ENCODE measurements around the gene TRABD2B.

TRABD2B gene

GRCh38 chr1:47777322-47777721 lies 219.9 kb downstream of the TRABD2B start:
- no peak overlapping the region for H3K27ac ChIP-seq
- no peak for TF ChIP-seq CTCF (conservative IDR thresholded peaks at IDR 0.05)

DNA sequence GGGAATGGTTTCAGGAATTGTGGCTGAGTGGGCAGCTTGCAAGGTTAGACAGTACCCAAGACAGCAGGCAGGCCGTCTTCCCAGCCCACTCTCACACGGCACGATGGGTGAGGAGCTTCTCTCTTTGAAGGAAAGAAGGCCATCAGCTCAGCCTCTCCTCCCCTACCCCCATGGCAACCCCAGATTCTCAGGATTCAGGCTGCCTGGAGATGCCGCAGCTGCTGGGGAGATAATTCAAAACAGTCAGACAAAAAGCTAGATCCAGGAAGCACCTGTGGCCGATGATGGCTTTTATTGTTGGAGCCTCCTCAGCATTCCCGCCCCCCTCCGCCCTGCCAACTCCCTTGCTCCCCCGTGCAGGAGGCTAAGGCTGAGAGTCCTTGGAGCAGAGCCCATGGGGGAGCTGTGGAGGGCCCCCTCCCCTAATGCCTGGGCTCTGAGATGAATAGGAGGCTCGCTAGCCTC lies 220.5 kb downstream of the TRABD2B start:
- TF ChIP-seq CTCF (conservative IDR thresholded peaks at IDR 0.05): no peak
- H3K27ac ChIP-seq: no peak overlapping the region

DNA sequence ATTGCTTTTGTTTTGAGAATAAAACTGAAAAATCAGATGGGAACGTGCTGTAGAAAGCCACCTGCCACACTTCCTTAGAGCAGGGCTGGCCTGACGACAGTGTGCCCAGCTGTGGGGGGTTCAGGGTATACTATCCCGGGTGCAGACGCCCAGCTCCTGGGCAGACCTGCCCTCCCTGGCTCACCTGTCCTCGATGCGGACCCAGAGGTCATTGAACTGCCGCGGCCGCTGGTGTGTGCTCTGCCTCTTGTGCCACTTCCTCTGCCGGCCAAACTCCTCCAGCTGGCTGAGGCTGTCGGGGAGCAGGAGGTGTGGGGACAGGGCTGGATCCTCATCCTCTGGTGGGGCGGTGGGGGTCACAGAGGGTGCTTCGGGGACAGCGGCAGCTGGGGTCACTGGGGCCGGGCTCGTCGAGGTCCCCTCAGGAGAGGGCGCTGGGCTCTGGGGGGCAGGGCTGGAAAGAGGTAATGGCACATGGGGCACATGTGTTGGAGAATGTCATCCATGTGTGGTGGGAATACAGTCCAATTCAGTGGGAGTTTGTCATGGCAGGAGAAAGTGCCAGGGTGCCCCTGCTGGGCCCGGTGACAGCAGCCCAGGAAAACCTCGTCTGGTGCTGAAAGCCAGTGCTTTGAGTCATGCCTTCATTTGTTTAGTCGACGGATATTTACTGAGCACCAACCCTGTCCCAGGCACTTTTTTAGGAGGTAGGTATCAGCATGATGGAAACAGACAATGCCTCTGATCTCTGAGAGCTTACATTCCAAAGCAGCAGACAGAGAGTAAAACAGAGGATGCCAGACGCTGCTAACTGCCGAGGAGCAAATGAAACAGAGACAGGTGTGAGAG lies 222.0 kb downstream of the TRABD2B start:
- no peak for TF ChIP-seq CTCF (conservative IDR thresholded peaks at IDR 0.05)

DNA sequence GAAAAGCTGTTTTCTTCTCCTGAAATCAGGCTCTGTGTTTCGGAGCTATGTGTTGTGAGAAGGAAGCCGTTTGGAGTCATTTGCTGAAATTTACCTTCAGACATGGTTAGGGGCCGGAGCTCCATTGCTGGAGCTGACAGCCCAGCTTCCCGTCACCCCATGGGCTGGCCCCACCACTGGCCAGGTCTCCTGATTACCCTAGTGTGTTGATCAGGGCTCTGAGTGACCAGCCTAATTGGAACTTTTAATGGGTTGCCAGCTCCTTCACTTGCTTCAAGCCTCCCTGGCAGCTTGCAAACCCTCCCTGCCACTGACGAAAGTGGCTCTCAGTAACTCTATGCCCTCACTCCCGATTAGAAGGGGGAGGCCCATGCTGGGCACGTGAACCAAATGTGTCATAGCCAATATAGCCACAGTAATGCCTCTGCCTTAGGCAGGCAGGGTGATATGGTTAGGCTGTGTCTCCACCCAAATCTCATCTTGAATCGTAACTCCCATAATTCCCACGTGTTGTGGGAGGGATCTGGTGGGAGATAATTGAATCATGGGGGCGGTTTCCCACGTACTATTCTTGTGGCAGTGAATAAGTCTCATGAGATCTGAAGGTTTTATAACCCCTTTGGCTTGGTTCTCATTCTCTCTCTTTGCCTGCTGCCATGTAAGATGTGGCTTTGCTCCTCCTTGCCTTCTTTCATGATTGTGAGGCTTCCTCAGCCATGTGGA lies 224.1 kb downstream of the TRABD2B start:
- TF ChIP-seq CTCF (conservative IDR thresholded peaks at IDR 0.05): no peak
- H3K27ac ChIP-seq: no peak overlapping the region

More for the DNA sequence above, 222.0 kb downstream of the TRABD2B start:
- H3K27ac ChIP-seq: no peak overlapping the region

GRCh38 chr1:47772281-47772680 lies 224.9 kb downstream of the TRABD2B start:
- H3K27ac ChIP-seq: peak overlapping the region; percentile 45
- TF ChIP-seq CTCF (conservative IDR thresholded peaks at IDR 0.05): no peak

DNA sequence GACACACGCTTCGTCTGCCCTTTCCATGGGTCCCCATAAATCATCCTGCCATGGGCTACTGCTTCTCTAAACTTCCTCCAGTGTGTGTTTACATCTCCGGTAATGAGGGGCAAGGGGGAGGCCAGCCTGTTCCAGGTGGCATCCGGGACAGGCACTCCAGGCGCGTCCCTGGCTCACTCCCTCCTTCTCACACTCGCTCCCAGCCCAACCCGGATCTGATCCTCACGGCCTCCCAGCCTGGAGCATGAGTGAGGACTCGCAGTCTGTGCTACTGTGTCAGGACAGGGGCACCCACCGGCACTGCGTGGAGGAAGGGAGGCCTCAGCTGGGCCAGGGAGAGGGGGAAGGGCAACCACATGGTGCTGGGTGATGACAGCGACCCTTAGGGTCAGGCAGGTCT lies 225.4 kb downstream of the TRABD2B start:
- peak overlapping the region; percentile 45 for H3K27ac ChIP-seq
- no peak for TF ChIP-seq CTCF (conservative IDR thresholded peaks at IDR 0.05)

DNA sequence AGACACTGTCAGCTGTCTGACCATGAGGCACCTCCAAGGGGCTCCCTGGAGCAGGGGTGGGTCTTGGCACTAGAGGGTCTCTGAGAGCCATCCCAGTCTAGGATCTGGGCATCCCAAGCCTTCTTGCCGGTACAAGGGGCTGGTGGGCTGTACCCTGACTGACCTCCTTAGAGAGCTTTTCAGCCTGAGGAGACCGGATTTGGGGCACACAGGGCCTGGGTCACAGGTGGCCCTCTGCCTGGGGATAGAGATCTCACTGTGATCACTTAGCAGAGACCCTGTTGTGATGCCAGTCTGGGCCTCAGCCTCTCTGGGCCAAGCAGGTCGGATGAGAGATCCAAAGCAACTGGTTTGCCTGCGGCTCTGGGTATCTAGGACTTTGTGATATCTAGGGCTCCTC lies 227.2 kb downstream of the TRABD2B start:
- no peak for TF ChIP-seq CTCF (conservative IDR thresholded peaks at IDR 0.05)
- no peak overlapping the region for H3K27ac ChIP-seq

Data from VCaP (cell line).